Thyroid gland (tissue), 4 donors: ENCODE data around the gene DYNC1I1. TPM values are rescaled to one million over a fixed set of nuclear protein-coding genes. Genes with fewer than 3 reads are reported as not detected.

ENCODE experiments used
- DNase-seq, 2 donors: peaks; one replicate each; pipeline ENCODE4 v3.0.0-alpha.2; 2019
- H3K27ac ChIP-seq, 3 donors: fragments of 200-600 bp; sonication (generic); 1 replicate in 2 of 3; 2 replicates in 1 of 3; pipeline ENCODE4 v1.5.1; 2016 to 2019; ENCODE audit warnings: mild to moderate bottlenecking in 1 of 3, moderate library complexity in 1 of 3
- H3K27me3 ChIP-seq: fragments of 200-600 bp; sonication (generic); one replicate; pipeline ENCODE4 v1.5.1; 2019
- H3K36me3 ChIP-seq, 2 donors: fragments of 200-600 bp; sonication (generic); one replicate each; pipeline ENCODE4 v1.5.1; 2016 to 2019
- H3K4me1 ChIP-seq, 2 donors: fragments of 200-600 bp; sonication (generic); one replicate each; pipeline ENCODE4 v1.5.1; 2017 to 2019
- H3K4me3 ChIP-seq, 3 donors: fragments of 200-600 bp; sonication (generic); replicated peaks in 1 of 3; 1 replicate in 2 of 3; 2 replicates in 1 of 3; pipeline ENCODE4 v1.5.1; 2016; ENCODE audit warnings: mild to moderate bottlenecking in 1 of 3
- H3K9me3 ChIP-seq: fragments of 200-600 bp; sonication (generic); one replicate; pipeline ENCODE4 v1.5.1; 2017
- CTCF ChIP-seq, 6 experiments: fragments of 200-600 bp in 3 of 6; fragments of 450-650 bp in 3 of 6; sonication (generic) in 3 of 6; IDR thresholded peaks; one replicate each; pipeline ENCODE4 v1.5.1; 2016 to 2019; ENCODE audit warnings: antibody characterized with exemption in 6 of 6, mild to moderate bottlenecking in 2 of 6, inconsistent platforms in 1 of 6, moderate library complexity in 1 of 6
- POLR2A ChIP-seq, 2 donors: fragments of 450-650 bp; IDR thresholded peaks; one replicate each; pipeline ENCODE4 v1.6.1; 2017; ENCODE audit warnings: antibody characterized with exemption in 2 of 2, mild to moderate bottlenecking in 2 of 2, moderate library complexity in 1 of 2
- WGBS, 2 donors: methylation state at CpG; one replicate each; pipeline ENCODE4 v1.1.5; 2017; 5-methylcytosine and 5-hydroxymethylcytosine counted together
- intact Hi-C: fragments of 100-400 bp; cut with DNase I; formaldehyde crosslinking; loops from one replicate; pipeline ENCODE4 v1.15.1; 2023
- total RNA-seq, 4 donors: library from RNA; depleted of rRNA; stranded (reverse); fragments of >200 nt; gene quantifications; one replicate each; pipeline ENCODE4 v1.2.3, GENCODE V29; 2016

The DYNC1I1 gene
- total RNA-seq, 4 donors from 2014 or later: 6.6 to 12.8 (median 10.5) TPM

- no peak overlapping the region for H3K27ac ChIP-seq
- DNase-seq: no peak
- WGBS, 2 donors: 76 to 79% methylated on average over 4 of the region's 4 CpGs
- no peaks in the 10 kb centered on the region for H3K9me3 ChIP-seq
- TF ChIP-seq POLR2A (IDR thresholded peaks at IDR 0.05) (no peak), CTCF (IDR thresholded peaks at IDR 0.05) (no peak)
- no peaks in the 10 kb centered on the region for H3K27me3 ChIP-seq
- no peaks in the 10 kb centered on the region for H3K36me3 ChIP-seq
- H3K4me1 ChIP-seq: no peaks in the 10 kb centered on the region
- no peak overlapping the region for H3K4me3 ChIP-seq
- intact Hi-C loops: no loop called here
Observed at GRCh38 chr7:95976369-95977060, 204.2 kb downstream of the DYNC1I1 start.

- intact Hi-C loops: no loop called here
- Histone ChIP-seq H3K36me3 (no peaks in the 10 kb centered on the region), H3K4me1 (no peaks in the 10 kb centered on the region), H3K27me3 (no peaks in the 10 kb centered on the region), H3K9me3 (no peaks in the 10 kb centered on the region), H3K27ac (no peak overlapping the region), H3K4me3 (no peak overlapping the region)
- DNase-seq: no peak
- TF ChIP-seq CTCF (IDR thresholded peaks at IDR 0.05) (no peak), POLR2A (IDR thresholded peaks at IDR 0.05) (no peak)
- WGBS, 2 donors: 94 to 96% methylated on average over 1 of the region's 1 CpG
Observed at GRCh38 chr7:95977994-95978393, 205.6 kb downstream of the DYNC1I1 start.

GRCh38 chr7:95980167-95980566 is 207.8 kb downstream of the DYNC1I1 start:
- intact Hi-C loops: no loop called here
- Histone ChIP-seq H3K27me3 (no peaks in the 10 kb centered on the region), H3K4me1 (no peaks in the 10 kb centered on the region), H3K4me3 (no peak overlapping the region), H3K27ac (no peak overlapping the region), H3K9me3 (no peaks in the 10 kb centered on the region), H3K36me3 (no peaks in the 10 kb centered on the region)
- WGBS, 2 donors: 55 to 64% methylated on average over 5 of the region's 5 CpGs
- TF ChIP-seq CTCF (IDR thresholded peaks at IDR 0.05) (no peak), POLR2A (IDR thresholded peaks at IDR 0.05) (no peak)
- no peak for DNase-seq

DNA sequence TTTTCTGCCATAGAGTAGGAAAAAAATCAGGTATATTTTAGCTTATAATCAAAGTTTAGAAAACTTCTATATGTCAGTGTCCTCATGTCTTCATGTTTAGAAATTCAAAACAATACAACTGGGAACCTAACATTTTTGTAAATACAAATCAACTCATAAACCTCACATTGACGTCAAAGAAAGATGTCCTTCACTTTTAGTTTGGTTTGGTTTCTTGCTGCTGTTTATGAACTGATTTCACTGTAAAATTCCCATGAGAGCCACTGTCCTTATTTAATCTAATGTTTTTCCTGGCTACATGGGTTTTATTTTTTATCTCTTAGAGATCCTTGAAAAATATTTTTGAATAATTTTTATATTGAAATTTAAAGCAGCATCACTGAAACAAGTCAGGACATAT is 208.4 kb downstream of the DYNC1I1 start:
- Histone ChIP-seq H3K27ac (no peak overlapping the region), H3K27me3 (no peaks in the 10 kb centered on the region), H3K9me3 (no peaks in the 10 kb centered on the region), H3K4me1 (no peaks in the 10 kb centered on the region), H3K4me3 (no peak overlapping the region), H3K36me3 (no peaks in the 10 kb centered on the region)
- intact Hi-C loops: no loop called here
- TF ChIP-seq POLR2A (IDR thresholded peaks at IDR 0.05) (no peak), CTCF (IDR thresholded peaks at IDR 0.05) (no peak)
- WGBS, 2 donors: 69 to 76% methylated on average over 1 of the region's 1 CpG
- no peak for DNase-seq

- no peak for TF ChIP-seq CTCF (IDR thresholded peaks at IDR 0.05)
- no peak for TF ChIP-seq POLR2A (IDR thresholded peaks at IDR 0.05)
- H3K27me3 ChIP-seq: no peaks in the 10 kb centered on the region
- 57 to 62% methylated on average over 6 of the region's 6 CpGs for WGBS, 2 donors
- no peak overlapping the region for H3K27ac ChIP-seq
- H3K4me1 ChIP-seq: no peaks in the 10 kb centered on the region
- H3K9me3 ChIP-seq: no peaks in the 10 kb centered on the region
- no peak for DNase-seq
- intact Hi-C loops: no loop called here
- H3K4me3 ChIP-seq: no peak overlapping the region
- no peaks in the 10 kb centered on the region for H3K36me3 ChIP-seq
Observed at GRCh38 chr7:95986178-95986764, 213.9 kb downstream of the DYNC1I1 start.
